Embryonic facial prominence (tissue), 1 donor: ENCODE data around the gene NPHP4.

Experiments
- DNase-seq: peaks from one replicate; pipeline ENCODE4 v3.0.0-alpha.2; 2016; ENCODE audit errors: extremely low spot score

Gene NPHP4

DNA sequence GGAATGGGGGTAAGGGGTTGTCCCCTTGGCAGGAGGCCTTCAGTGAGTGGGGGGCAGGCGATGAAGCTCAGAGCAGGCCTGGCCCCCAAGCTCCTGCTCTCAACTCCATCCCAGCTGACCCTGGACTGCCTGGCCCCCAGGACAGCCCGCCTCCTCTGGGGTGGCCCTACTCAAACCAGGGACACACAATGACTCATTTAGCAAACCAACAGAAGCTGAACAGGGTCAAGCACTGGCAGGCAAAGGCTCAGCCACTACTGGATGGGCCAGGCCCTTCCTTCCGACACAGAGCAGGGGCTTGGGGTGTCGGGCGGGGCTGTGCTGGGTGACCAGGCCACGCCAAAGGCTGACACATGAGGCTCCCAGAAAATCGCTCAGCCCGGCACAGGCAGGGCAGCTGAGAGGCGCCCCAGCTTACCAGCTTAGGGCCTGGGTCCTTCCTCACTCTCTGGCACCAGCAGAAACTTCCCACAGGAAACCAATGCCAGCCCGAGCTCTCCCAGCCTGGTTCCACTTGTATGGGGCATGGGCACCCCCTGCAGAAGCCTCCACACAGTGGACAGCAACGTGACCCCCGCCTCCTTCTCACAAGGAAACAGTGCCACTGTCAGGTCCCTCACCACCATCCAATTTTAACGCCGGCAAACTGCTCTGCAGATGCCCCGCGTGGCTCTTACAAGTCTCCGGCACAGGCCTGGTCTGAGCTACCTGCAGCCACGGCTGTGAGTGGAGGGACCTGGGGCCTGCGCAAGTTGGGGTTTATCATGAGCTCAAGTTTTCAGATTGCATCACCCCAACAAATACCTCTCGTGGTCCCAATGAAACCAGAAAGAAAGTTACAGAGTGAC lies 114.3 kb downstream of the NPHP4 start:
- DNase-seq = no peak

DNA sequence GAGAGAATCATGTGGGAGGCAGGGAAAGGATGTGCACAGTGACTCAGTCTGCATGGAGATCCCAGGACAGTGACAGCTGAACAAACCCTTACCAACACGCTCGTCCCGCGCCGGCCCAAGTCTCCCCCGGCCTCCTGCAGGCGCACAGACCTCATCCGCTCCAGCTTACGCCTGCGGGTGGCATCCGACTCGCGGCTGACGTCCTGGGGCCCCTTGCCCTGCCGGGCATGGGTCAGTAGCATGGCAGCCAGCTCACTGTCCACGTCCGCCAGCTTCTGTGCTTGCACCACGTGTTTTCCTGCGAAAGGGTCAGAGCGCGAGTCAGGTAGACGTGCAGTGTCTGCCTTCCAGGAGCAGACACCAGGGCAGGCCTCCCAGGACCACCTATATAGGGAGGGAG lies 115.2 kb downstream of the NPHP4 start:
- no peak for DNase-seq

DNA sequence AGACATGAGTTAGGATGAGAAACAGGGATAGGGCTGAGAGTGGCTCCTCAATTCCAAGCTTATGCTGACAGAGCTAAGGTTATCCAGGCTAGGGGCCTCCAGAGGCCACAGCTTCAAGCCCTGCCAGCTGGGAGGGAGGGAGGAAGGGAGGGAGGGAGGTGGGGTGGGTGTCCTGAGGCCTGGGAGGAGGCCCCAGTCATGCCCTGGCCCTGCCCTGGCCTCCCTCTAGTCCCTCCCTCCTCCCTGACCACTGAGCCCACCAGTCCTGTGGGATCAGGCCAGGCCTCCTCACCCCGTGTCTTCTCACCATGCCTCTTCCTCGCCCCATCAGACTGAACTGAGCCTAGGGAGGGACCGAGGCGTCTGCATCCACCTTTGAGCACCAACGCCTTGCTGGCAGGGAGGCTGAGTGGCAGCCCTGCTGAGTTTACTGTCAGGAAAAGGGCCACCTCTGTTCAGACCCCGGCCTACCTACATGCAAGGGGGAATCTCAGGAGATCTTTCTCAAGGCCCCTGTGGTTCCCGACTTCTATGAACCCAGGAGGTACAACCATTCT lies 116.1 kb downstream of the NPHP4 start:
- DNase-seq = no peak

DNA sequence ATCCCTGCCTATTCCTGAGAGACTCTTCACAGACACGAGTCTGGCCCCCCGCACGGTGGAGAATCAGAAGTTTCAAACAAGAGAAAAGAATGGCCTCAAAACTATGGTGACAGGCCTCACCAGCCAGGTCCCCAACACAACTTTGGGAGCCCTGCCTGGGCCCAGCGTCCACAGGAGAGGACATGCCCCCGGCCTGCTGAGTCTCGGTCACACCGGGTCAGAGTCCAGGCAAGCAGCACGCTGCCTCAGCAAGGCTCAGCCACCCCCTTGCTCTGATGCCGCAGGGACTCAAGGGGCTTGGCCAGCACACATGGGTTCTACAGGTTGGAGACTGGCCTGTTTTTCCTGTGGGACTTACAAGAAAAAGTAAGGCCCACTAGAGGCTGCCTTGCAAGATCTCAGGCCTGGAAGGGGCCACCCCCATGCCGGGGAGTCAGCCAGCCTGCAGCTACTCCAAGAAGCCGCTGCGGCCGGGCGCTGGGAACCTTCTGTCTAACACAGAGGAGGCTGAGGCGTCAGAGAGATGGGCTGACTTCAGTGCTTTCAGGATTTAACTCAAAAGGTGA lies 116.8 kb downstream of the NPHP4 start:
- DNase-seq = no peak

DNA sequence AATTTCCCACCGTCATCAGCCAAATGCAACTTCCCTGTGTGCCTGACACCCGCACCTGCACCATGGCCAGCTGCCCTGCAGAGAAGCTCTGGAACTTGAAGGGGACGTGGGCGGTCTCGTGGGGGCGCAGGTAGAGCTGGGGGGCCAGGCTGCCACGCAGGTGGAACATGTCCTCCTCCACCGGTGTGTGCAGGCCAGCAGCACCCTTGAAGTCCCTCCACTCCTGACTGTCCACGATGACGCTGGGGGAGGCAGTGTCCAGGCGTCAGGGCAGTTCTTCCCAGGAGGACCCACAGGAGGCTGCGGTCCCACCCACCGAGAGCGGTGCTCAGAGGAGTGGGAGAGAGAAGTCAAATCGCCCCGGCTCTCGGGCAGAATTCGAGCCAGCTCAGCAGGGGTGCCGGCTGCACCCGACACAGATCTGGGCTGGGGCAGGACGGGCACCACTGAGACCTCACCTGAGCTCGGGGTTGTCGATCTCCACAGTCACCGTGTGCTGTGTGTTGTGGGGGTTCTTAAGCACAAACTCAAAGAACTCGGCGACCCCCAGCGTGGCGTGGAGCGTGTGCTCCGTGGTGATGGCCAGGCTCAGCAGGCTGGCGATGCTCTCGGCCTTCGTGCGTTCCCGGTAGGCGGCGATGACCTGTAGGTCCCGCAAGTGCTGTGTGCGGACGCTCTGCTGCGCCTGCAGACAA lies 117.7 kb downstream of the NPHP4 start:
- DNase-seq = no peak

DNA sequence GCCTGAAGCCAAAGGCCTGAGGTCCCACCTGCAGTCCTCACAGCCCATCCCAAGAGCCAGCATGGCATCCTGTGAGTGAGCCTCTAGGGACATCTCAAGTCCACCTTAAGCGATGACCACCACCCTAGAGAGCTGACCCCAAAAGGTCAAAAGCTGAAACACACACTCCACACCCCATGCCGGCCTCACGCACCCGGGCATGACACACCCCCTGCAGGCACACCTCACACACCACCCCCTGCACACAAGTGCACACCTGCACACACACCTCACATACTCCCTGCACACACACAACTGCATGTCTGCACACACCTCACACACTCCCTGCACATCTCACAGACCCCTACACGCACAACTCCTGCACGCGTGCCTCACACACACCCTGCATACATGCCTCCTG lies 118.7 kb downstream of the NPHP4 start:
- DNase-seq = no peak

DNA sequence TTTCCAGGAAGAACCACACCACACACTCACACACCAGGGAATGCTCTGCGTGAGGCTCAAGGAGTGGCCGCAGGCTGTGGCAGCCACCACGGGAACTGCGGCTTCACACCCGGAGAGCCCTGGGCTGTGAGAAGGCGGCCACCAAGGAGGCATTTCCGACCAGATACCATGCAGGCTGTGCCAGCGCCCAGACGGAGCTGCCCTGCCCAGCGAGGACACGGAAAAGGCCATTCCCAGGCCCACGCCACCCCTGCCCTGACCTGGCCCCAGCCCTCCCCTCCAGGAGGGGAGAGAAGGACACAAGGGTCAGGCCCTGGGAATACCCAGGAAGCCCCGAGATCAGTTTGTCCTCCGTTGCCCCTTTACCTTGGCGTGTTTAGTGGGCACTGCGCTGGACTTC lies 119.3 kb downstream of the NPHP4 start:
- DNase-seq = no peak

DNA sequence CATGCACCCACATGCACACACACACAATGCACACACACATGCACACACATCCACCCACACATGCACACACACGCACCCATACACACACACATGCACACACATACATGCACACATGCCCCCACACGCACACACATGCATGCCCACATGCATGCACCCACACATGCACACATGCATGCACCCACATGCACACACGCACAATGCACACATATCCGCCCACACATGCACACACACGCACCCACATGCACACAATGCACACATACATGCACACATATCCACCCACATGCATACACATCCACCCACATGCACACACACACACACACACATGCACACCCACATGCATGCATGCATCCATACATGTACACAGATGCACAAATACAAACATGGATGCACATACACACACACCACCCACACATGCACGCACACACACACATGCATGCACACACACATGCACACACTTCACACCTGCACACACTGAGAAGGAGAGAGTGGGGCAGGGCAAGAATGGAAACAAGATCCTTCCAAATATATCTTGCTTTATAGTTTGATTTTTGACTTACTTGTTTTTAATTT lies 123.2 kb downstream of the NPHP4 start:
- no peak for DNase-seq

DNA sequence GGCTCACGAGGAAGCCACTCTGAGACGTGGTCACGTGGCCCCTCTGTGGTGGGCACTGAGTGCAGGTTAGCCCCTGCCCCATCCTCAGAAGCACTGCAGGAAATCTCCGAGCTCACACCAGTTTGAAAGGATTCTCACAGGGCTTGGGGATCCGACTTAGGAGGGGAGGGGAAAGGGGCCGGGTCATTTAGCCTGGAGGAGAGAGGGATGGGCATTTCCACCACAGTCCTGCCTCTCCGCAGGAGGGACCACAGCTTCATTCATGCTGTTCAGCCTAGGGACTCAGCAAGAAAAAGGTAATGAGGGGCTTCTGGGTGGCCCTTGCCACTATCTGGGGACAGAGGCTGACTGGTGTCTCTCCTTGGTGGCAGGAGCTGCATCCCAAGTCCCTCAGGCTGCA lies 126.5 kb downstream of the NPHP4 start:
- DNase-seq = no peak

DNA sequence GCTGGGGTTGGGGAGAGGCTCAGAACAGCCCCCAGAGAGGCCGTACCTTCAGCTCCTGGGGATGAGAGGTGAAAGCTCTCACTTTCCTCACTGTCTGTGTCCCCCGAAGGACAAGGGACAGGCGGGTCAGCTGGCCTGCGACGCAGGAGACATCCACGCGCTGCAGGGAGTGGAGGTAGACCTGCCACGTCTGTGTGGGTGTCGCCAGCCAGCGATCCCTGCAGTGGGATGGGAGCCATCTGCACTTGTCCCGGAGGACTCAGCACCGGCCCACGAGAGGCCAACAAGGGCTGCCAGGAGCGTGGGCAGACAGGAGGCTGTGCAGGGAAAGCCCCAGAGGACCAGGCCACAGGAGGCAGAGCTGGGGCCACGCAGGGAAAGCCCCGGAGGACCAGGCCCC lies 127.2 kb downstream of the NPHP4 start:
- no peak for DNase-seq

DNA sequence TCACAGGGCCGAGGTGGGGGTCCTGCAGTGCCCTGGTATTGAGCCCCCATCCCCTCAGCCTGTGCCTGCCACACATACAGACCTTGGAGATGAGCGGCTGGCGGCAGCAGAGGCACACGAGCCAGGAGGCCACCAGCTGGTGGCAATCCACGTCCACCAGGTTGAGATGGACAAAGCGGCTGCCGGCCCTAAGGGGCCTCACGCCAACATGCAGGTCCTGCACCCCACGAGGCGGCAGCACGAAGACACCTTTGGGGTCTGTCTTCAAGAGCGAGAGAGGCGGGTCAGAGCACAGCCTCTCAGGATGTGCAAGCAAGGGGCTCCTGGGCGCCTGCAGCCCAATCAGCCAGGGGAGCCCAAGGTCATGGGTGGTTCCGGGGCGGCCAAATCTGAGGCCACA lies 128.0 kb downstream of the NPHP4 start:
- DNase-seq = no peak

DNA sequence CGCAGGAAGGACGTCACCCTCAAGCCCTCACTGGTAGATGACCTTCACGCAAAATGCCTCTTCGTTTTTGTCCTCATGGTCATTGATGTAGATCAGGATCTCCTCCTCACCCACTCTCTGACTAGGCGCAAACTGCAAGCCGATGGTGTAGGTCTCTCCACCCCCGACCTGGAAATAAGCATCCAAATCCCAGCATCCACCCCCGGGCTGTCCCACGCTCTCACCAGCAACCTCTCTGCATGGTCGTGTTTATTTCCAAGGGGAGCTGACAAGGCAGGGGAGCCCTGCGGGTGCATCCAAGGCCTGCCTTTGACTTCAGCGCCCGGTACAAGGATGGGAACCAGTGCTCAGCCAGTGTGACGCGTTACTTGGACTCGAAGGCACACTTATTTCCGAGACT lies 129.0 kb downstream of the NPHP4 start:
- DNase-seq = no peak

DNA sequence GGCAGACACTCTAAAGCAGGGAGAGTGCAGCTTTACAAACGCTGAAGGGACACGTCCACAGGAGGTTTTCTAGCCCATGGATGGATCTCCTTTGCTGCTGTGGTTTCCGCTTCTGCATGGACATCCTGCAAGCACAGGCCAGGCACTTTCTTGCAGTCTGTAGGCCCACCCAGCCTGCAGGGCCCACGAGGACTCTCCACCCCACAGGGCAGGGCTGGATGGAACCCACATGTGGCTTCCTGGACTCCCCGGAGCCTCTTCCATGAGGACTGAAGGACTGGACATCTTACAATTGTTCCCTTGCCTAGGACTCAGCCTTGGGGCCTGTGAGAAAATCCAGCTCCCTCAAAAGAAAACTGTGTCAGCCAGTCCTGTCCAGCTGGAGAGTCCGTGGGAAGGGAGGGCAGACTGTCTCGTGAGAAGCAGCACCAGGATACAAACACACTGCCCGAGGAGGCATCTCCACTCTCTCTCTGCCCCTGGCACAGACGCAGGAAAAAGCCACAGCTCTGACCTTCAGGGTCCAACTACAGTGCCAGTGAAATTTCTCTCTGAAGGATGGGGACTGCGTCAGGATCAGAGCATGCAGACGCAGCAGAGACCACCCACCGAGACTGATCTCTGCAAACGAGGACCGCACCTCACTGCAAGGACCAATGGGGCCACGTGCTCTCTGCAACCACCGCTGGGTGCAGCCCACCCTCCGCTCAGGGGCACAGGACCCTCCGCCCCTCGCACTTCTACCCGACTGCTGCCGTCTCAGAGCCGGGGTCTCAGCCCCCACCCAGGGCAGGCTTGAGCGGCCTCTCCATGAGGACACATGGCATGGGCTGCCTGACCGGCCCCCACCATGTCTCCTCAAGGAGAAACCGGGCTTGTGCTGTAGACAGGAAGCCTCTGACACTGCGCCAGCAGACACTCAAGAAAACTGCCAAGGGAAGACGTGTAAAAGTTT lies 130.1 kb downstream of the NPHP4 start:
- DNase-seq = no peak

DNA sequence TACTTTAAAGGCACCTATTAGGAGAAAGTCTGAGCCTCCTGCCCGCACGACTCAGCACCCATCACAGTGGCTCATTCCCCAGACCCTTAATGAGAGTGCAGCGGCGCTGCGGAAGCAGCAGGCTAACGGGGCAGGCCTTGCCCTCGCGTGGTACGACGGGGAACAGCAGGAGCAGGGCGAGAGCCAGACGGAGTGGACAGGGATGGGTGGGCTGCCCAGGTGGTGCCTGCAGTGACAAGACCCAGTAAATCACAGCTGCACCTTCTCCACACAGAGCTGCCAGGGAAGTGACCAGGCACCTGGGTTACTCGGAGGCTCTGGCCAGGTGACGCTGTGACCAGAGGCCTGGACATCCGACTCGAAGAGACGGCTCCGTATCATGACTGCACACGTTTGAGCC lies 131.9 kb downstream of the NPHP4 start:
- DNase-seq = no peak

DNA sequence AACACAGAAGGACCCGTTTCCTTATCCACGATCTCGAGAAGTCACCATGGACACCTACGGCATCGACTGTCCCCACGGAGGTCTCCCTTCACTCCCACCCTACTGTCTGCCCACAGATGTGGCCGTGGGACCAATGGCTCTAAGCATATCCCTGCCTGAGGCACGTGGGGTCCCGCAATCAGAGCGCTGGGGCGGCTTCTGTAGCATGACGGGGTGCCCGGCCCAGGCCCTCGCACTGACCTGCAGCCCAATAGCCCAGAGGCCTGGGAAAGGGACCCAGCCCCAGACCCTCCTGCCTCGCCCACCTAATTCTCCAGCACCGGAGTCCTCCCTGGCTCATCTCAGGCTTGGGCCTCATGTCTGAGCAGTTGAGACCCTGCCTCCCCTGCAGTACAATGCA lies 132.5 kb downstream of the NPHP4 start:
- no peak for DNase-seq

DNA sequence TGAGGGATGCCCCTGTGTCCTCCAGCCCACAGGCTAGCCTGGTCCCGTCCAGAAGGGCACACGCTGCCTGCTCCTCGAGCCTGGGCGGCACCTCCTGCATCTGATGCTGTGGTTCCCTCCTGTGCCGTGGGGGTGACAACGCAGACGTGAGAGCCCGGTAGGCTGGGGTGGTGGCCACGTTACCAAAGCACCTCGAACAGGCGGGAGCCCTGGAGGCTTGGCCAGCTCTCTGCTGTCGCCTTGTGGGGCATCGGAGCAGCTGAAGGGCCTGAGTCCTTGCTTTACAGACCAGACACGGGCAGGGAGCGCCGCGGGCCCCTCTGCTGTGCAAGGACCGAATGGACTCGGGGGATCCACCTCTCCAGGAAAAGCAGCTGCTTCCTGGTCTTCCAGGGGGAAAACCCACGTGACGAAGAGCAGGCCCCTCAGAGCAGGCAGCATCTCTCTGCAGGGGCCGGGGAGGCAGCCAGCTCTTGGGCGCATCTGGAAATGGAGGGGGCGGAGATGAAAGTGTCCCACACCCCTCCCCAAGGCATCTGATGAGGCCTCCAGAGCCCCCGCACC lies 133.3 kb downstream of the NPHP4 start:
- DNase-seq = no peak

DNA sequence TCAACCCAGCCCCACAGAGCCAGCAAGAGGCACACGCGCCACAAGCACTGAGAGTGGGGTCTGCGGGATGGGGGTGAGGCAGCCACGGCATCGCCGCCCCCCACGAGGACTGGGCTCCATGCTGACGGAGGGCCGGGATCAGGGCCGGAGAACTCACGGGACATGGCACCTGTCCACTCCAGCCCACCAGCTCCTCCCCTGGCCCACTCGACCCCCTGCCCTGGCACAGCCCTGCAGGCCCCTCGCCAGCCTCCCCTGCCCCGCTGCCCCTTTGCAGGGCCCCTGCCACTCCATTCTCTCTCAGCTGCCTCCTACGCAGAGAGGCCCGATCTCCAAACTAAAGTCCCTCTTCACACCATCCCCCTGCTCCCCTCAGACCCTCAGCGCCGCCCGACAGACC lies 134.0 kb downstream of the NPHP4 start:
- DNase-seq = no peak

DNA sequence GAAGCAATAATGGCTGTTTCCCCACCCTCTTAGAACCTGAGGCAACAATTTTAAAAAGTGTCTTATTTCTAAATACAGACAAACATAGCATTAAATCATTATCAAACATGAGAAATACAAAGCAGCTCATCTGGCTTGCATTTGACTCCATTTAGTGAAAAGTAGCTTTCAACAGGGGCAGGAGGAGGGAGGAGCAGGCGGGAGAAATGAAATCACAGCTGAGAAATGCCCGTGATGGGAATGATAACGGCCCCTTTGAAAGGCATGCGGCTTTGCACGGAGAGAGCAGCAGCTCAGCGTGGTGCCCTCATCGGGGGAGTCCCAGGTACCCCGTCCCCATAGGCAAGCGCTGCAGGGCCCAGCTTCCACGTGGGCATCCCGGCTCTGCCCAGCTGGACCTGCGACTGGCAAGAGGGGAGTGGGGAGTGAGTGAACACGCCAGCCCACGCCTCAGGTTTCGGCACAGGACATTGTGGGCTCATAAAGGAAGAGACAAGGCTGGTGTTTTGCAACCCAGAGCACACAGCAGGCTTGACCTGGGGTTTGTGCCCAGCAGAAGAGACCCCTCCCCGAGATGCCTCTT lies 134.6 kb downstream of the NPHP4 start:
- no peak for DNase-seq

DNA sequence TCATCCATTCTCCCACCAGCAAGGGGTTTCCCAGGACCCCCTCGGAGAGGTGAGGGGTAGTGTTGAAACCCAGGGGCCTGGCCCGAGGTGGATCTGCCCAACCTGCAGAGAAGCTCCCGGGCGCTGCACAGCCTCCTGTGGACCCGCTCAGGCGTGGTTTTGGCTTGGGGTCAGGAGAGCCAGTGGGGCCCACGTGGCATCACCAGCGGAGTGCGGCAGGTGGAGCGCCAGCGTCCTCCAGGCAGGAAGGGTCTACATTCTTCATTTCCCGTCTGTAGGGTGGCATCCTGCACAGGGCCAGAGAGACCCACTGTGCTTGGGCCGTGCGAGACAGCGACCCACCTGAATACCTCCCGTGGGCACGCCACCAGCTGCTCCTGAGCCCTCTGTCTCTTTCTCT lies 135.2 kb downstream of the NPHP4 start:
- DNase-seq = no peak

DNA sequence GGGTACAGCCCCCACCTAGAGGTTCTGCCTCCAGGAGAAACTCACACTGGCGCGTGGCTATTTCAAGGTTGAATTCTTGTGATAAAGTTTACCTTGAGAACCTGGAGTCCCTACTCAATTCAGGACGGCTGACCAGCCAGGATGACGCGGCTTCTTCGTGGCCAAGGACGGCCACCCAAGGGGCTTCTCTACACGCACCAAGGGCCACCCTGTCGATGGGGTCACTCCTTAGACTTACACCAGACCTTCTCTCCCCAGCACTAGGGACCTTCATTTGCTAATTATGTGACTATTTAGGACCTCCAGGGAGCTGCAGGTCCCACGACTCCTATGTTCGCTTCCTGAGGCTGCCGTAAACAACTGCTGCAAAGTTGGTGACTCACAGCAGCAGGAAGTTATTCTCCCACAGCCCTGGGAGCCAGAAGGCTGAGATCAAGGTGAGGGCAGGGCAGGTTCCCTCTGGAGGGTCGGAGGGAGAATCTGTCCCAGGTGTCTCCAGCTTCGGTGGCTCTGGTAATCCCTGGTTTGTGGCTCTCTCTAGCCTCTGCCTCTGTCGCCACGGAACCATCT lies 135.9 kb downstream of the NPHP4 start:
- no peak for DNase-seq
